ENCODE results near the gene C1QTNF8.

DNA sequence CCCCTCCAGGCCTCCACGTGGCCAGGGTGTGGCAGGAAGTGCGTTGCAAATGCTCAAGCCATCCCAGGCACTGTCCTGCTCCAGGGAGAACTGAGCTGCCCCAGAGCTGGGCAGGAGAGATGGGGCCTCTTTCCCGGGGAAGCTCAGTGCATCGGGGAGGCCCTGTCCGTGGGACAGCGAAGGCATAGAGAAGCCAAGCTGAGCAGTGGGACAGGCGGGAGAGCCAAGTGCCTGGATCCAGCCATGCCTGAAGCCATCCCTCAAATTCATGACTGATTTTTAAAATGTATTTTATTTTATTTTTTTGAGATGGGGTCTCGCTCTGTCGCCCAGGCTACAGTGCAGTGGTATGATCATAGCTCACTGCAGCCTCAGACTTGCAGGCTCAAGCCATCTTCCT, 48.9 kb downstream of the C1QTNF8 start:
- TF ChIP-seq ZNF426 (tag by site-specific recombination; IDR thresholded peaks at IDR 0.05) (no peak), ZNF132 (tag by site-specific recombination; IDR thresholded peaks at IDR 0.05; ENCODE audit: borderline replicate concordance) (no peak), ZNF221 (tag by site-specific recombination; IDR thresholded peaks at IDR 0.05; ENCODE audit: borderline replicate concordance) (no peak), SCRT1 (tag by site-specific recombination; IDR thresholded peaks at IDR 0.05; ENCODE audit: borderline replicate concordance) (no peak), SP3 (tag by site-specific recombination; IDR thresholded peaks at IDR 0.05) (no peak), PRDM1 (tag by site-specific recombination; IDR thresholded peaks at IDR 0.05) (no peak), ZNF707 (tag by site-specific recombination; IDR thresholded peaks at IDR 0.05) (no peak), ZNF391 (tag by site-specific recombination; IDR thresholded peaks at IDR 0.05; ENCODE audit: borderline replicate concordance, low read depth) (no peak), ZNF660 (tag by site-specific recombination; IDR thresholded peaks at IDR 0.05) (no peak)
- TF ChIP-seq, protein P1, sequence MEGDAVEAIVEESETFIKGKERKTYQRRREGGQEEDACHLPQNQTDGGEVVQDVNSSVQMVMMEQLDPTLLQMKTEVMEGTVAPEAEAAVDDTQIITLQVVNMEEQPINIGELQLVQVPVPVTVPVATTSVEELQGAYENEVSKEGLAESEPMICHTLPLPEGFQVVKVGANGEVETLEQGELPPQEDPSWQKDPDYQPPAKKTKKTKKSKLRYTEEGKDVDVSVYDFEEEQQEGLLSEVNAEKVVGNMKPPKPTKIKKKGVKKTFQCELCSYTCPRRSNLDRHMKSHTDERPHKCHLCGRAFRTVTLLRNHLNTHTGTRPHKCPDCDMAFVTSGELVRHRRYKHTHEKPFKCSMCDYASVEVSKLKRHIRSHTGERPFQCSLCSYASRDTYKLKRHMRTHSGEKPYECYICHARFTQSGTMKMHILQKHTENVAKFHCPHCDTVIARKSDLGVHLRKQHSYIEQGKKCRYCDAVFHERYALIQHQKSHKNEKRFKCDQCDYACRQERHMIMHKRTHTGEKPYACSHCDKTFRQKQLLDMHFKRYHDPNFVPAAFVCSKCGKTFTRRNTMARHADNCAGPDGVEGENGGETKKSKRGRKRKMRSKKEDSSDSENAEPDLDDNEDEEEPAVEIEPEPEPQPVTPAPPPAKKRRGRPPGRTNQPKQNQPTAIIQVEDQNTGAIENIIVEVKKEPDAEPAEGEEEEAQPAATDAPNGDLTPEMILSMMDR (tag by site-specific recombination; IDR thresholded peaks at IDR 0.05) = no peak
- TF ChIP-seq, protein P2, sequence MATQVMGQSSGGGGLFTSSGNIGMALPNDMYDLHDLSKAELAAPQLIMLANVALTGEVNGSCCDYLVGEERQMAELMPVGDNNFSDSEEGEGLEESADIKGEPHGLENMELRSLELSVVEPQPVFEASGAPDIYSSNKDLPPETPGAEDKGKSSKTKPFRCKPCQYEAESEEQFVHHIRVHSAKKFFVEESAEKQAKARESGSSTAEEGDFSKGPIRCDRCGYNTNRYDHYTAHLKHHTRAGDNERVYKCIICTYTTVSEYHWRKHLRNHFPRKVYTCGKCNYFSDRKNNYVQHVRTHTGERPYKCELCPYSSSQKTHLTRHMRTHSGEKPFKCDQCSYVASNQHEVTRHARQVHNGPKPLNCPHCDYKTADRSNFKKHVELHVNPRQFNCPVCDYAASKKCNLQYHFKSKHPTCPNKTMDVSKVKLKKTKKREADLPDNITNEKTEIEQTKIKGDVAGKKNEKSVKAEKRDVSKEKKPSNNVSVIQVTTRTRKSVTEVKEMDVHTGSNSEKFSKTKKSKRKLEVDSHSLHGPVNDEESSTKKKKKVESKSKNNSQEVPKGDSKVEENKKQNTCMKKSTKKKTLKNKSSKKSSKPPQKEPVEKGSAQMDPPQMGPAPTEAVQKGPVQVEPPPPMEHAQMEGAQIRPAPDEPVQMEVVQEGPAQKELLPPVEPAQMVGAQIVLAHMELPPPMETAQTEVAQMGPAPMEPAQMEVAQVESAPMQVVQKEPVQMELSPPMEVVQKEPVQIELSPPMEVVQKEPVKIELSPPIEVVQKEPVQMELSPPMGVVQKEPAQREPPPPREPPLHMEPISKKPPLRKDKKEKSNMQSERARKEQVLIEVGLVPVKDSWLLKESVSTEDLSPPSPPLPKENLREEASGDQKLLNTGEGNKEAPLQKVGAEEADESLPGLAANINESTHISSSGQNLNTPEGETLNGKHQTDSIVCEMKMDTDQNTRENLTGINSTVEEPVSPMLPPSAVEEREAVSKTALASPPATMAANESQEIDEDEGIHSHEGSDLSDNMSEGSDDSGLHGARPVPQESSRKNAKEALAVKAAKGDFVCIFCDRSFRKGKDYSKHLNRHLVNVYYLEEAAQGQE (tag by site-specific recombination; IDR thresholded peaks at IDR 0.05) = no peak
